ENCODE results near the gene GPAT2.
"Not testable (repeated sequence)": the region's sequence is repeated elsewhere in the genome, so short reads cannot be mapped to it uniquely, and the experiment has no call there.

Gene GPAT2

DNA sequence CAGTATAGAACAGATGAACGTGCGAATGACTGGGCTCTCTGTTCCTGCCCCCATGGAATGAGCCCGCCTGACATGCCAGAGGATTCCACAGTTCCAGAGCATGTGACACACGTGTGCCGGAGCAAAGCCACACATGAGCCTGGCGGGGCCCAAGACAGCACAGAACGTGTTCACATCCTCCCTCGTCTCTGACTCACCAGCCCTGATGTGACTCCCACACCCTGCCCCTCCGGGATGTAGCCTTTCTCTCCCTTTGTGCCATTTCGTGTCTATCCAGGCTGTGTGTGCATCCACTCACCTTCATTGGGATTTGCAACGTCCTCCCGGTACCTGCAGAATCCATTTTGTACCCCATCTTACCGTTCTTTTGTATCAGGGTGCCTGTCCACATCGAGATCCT lies 838 bp upstream of the GPAT2 start:
- DNase-seq; in situ Hi-C loops (cut with HindIII; ENCODE audit: low pct_ligation_motif_present, low pct_unique_long_range_greater_than_20kb, low sequenced_read_pairs): not testable (repeated sequence)

DNA sequence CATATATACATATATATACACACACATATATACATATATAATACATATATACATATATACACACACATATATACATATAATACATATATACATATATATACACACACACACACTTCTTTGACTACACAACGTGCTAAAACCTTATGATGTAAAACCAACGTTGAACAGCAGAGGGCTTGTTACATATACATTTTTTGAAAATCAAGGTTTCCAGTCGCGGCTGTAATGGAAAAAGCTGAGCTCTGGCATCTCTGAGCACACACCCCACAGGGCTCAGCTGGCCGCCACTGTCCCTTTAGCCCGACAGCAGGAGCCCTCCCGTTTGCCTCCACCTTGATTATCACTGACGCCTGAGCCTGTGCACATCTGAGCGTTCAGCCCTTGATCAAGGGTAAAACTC lies 719 bp downstream of the GPAT2 start:
- DNase-seq; in situ Hi-C loops (cut with HindIII; ENCODE audit: low pct_ligation_motif_present, low pct_unique_long_range_greater_than_20kb, low sequenced_read_pairs): not testable (repeated sequence)

DNA sequence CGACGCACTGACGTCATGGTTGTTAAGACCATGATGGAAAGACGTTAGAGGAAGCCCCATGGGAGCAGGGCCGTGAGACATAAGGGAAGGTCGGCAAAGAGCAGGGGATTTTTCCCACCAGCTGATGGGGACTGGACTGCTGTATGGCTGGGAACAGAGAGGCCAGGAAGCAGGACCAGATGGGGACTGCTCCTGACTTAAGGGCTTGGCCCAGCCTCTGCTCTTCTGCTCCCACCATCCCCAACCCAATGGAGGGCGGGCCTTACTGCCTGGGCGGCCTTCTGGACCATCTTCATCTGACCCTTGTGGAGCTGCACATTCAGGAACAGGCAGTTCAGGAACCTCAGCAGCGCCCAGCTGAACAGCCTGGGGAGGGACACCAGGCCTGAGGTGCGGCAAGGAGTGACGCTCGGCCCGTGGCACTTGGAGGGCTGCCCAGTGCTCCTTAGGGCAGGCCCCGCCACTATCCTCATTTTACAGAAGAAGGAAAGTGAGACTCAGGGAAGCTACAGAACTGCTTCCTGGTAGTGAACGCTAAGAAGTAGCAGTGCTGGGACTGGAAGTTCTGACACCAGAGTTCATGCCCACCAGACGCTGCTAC lies 6.9 kb downstream of the GPAT2 start:
- DNase-seq; in situ Hi-C loops (cut with HindIII; ENCODE audit: low pct_ligation_motif_present, low pct_unique_long_range_greater_than_20kb, low sequenced_read_pairs): not testable (repeated sequence)

DNA sequence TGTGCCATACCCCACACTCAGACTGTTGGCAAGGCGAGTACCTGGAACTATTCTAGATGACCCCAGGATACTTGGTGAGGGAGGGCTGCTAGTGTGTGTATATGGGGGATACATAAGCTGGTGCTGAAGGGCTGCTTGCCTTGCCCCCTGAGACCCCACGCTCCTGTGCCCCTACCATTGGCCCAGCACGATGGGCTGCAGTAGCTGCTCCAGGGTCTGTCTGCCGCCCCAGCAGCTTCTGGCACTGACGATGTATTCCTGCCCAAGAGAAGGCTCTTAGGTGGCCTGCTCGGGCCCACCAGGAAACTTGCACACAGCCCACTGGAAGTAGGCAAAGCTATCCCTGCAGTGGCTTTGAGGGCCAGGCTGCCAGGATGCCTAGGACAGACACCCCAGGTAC lies 9.0 kb downstream of the GPAT2 start:
- in situ Hi-C loops (cut with HindIII; ENCODE audit: low pct_ligation_motif_present, low pct_unique_long_range_greater_than_20kb, low sequenced_read_pairs); DNase-seq: not testable (repeated sequence)

DNA sequence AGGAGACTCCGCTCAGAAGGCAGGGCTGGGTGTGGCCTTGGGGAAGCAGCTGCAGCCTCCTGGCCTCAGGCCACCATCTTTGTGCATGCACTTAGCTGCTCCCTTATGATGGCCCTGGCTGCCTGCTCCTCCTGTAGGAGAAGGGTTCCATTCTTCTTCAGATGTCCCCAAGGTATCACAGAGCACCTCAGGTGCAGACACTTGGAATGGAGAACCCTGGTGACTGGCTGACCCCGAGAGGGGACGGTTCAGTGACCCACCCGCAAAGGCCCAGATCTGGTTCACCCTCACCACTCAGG lies 9.6 kb downstream of the GPAT2 start:
- in situ Hi-C loops (cut with HindIII; ENCODE audit: low pct_ligation_motif_present, low pct_unique_long_range_greater_than_20kb, low sequenced_read_pairs): no loop called here

DNA sequence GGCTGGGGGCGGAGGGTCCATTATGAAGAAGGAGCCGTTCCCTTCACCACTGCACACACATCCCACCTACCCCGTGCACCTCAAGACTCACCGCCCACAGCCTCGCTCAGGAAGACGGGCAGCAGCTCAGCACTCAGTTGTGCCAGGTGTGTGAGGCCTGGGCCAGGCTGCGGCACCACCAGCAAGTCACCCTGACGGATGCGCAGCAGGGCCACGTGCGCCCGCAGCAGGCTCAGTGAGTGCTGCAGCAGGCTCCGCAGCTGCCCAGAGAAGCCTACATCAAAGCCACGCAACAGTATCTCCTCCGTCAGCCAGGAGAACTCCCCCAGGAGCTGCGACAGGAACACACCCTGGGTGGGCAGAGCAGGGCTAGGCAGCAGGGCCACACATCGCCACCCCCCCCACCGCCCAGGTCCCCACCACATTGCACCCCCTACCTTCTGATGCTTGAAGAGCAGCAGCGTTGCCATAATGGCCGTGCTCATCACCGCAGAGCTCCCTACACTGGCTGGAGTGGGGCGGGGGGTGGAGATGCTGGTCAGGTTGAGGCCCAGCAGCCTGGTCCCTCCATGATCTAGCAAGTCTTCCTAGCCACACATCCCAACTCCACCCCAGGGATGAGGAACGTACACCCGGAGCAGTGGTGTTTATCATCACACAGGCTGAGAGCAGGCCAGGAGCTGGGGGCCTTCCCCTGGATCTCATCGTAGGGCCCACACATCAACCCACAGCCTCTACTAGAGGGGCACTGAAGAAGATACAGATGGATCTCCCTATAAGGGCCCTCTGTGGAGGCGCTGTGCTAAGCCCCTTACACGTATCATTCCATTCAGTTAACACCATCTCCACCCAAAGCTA lies 10.2 kb downstream of the GPAT2 start:
- in situ Hi-C loops (cut with HindIII; ENCODE audit: low pct_ligation_motif_present, low pct_unique_long_range_greater_than_20kb, low sequenced_read_pairs): no loop called here
- no peak for DNase-seq

More for the DNA sequence above, 9.6 kb downstream of the GPAT2 start:
- no peak for DNase-seq

DNA sequence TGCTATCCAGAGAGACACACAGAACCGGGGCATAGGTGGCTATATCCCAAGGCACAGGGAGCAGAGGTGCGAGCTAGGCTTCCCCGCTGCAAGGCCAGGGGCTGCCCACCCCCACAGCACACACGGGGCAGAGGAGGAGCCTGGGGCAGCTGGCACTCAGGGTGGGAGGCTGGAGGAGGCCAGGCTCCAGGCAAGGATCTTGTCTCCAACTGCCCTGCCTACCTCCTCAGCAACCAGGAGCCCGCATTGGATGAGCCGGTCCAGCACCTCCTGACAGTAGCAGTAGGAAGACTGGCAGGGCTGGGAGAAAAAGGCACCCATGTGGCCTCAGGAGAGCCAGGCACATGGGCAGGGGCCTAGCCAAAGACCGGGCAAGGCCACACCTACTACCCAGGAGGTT lies 11.0 kb downstream of the GPAT2 start:
- in situ Hi-C loops (cut with HindIII; ENCODE audit: low pct_ligation_motif_present, low pct_unique_long_range_greater_than_20kb, low sequenced_read_pairs); DNase-seq: not testable (repeated sequence)

DNA sequence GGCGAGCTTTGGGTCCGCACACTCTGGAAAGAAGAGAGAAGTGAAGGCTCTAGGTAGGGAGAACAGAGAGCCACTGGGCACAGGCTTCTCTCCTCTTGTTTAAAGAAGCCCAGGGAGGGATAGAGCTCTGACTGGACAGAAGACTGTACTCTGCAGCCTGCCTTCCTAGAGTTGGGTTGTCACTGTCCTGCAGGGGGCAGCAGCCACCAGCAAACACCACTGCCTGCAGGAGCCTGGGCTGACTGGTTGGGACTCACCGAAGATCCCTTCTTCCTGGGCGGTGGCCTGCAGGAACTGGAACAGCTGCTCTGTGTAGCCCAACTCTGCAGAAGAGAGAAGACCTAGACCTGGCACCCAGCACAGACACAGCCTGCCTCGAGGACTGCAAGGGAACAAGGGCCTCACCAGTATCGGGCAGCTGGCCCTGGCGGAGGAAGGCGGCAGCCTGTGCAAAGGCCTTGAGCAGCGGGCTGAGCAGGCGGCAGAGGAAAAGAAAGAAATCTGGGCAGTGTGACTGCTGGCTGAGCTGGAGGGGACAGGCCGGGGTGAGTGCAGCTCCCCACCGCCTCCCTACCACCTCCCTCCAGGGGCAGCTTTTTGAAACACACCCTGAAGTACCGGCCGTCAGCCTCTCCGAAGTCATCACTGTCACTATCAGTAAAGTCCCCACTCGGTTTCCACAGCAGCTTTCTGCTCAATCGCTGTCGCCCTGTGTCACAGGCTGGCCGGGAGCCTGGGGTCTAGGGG lies 11.8 kb downstream of the GPAT2 start:
- peak; percentile 75 for DNase-seq
- in situ Hi-C loops (cut with HindIII; ENCODE audit: low pct_ligation_motif_present, low pct_unique_long_range_greater_than_20kb, low sequenced_read_pairs): not testable (repeated sequence)

DNA sequence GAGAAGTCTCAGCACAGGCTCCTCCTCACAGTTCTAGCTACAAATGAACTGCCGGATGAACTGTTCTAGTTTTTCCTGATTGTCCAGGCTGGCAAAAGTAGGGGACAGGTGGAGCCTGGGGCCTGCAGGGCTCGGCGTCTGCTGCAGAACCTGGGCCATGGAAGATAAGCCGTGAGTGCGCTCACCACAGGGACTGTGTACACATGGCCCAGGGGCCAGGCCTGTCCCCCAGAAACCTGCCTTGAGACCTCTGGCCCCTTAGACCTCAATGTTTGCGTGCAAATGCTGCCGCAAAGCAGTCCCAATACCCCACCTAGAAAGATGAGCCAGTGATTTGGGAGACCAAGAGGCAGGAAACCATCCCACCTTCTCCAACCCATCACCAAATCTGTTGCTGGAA lies 12.6 kb downstream of the GPAT2 start:
- DNase-seq; in situ Hi-C loops (cut with HindIII; ENCODE audit: low pct_ligation_motif_present, low pct_unique_long_range_greater_than_20kb, low sequenced_read_pairs): not testable (repeated sequence)

DNA sequence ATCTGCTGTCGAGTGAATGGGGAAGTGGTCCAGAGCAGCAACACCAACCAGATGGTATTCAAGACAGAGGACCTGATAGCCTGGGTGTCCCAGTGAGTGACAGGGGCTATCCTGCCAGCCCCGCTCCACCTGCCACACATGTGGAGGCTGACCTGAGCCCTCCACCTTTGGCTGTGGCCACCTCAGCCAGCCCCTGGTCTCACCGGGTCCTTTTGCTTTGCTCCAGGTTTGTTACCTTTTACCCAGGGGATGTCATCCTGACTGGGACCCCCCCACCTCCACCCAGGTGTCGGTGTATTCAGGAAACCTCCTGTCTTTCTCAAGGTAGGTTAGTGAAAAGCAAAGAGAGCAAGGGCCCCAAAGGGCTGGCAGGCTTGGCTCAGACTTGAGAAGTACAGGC lies 13.6 kb downstream of the GPAT2 start:
- DNase-seq; in situ Hi-C loops (cut with HindIII; ENCODE audit: low pct_ligation_motif_present, low pct_unique_long_range_greater_than_20kb, low sequenced_read_pairs): not testable (repeated sequence)

DNA sequence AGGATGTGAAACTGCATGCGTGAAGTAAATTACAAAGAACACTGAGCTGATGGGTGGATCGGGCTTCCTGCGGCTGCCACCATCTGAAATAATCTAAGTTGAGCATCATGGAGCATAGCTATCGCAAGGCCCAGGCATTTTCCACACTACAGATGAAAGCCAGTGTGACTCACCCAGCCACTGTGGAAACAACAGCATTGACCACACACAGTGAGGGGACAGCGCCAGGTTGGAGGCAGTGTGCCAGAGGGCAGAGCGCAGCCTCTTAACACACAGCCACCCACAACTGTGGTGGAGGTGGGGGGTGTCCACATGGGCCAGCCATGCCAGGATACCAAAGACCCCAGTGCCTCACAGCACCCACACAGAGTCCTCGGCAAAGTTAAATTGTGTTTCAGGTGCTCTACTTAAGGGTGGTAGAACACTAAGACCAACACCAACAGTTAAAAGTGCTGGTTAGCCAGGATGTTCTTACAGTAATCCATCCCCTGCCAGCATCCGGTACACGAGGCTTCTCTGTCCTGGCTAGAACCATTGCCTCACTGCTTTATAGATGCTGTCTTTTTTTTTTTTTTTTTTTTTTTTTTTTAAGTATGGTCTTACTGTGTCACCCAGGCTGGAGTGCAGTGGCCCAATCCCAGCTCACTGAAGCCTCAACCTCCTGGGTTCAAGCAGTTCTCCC lies 14.7 kb downstream of the GPAT2 start:
- DNase-seq; in situ Hi-C loops (cut with HindIII; ENCODE audit: low pct_ligation_motif_present, low pct_unique_long_range_greater_than_20kb, low sequenced_read_pairs): not testable (repeated sequence)

DNA sequence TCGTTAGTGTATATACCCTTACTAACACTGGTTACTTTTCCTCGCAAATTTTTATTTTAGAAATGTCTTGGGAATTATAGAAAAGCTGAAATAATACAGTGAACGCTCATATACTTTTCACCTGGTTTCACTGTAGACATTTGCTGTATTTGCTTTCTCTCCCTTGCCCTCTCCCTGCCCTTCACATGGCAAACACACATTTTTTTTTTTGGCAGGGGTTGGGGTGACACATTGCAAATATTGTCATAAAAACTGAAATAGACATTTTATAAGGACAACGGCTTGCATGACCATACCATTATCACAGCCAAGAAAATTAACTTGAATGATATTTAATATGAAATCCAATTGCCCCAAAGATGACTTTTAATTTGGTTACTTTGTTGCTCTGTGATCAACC lies 18.4 kb downstream of the GPAT2 start:
- in situ Hi-C loops (cut with HindIII; ENCODE audit: low pct_ligation_motif_present, low pct_unique_long_range_greater_than_20kb, low sequenced_read_pairs); DNase-seq: not testable (repeated sequence)

DNA sequence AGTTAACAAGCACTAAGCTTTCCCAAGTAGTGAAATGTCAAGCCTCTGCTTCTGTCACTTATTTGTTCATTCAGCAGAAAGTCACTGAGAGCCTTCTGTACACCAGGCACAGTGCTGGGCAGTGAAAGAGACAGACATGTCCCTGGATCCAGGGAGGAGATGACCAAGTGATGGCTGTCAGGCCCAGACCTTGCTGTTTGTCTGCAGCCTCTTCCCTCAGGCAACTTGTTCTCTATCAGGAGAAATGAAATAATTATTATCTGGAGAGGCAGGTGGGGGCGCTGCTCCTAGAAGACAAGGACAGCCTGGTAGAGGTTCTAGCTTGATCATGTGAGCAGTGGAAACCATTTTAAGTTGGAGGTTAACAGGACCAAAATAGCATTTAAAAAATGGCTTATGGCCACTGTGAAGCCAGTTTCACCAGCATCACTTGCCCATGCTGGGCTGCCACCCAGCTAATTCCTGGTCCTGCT lies 21.9 kb downstream of the GPAT2 start:
- in situ Hi-C loops (cut with HindIII; ENCODE audit: low pct_ligation_motif_present, low pct_unique_long_range_greater_than_20kb, low sequenced_read_pairs); DNase-seq: not testable (repeated sequence)

DNA sequence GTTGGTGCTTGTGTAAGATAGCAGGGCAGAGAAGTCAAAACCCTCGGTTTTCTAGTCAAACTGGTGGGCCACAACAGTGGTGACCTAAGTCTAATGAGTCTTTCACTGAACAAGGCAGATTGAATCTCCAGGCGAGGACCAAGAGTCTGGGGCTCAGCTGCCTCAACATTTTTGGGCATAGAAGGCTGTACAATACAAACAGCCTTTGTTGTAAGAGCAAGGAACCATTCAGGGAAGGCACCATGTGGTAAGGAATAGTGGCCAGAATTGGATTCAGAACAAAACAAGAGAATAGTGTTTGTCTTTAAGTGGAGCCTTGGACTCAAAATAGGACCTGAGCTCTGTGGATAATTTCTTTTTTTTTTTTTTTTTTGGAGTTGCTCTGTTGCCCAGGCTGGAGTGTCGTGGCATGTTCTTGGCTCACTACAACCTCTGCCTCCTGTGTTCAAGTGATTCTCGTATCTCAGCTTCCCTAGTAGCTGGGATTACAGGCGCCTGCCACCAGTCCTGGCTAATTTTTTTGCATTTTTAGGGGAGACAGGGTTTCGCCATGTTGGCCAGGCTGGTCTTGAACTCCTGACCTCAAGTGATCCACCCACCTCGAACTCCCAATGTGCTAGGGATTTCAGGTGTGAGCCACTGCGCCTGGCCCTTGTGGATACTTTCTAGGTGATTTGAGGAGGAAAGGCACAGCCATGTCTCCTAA lies 22.5 kb downstream of the GPAT2 start:
- DNase-seq; in situ Hi-C loops (cut with HindIII; ENCODE audit: low pct_ligation_motif_present, low pct_unique_long_range_greater_than_20kb, low sequenced_read_pairs): not testable (repeated sequence)

DNA sequence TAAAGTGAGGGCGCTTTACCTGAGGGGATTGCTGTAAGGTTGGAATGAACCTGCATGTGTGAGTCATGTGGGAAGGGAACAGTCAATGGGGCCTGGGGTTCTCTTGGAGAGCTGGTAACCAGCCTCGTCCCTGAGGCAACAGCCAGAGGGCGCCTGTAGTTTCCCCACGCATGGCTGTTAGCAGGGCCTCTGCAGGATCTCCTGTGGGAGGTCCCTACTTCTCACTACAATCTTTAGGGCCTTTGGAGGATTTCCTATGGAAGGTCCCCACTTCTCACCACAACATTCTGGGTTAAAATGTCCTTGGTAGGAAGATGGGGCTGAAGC lies 23.6 kb downstream of the GPAT2 start:
- peak; percentile 48 for DNase-seq
- in situ Hi-C loops (cut with HindIII; ENCODE audit: low pct_ligation_motif_present, low pct_unique_long_range_greater_than_20kb, low sequenced_read_pairs): not testable (repeated sequence)

DNA sequence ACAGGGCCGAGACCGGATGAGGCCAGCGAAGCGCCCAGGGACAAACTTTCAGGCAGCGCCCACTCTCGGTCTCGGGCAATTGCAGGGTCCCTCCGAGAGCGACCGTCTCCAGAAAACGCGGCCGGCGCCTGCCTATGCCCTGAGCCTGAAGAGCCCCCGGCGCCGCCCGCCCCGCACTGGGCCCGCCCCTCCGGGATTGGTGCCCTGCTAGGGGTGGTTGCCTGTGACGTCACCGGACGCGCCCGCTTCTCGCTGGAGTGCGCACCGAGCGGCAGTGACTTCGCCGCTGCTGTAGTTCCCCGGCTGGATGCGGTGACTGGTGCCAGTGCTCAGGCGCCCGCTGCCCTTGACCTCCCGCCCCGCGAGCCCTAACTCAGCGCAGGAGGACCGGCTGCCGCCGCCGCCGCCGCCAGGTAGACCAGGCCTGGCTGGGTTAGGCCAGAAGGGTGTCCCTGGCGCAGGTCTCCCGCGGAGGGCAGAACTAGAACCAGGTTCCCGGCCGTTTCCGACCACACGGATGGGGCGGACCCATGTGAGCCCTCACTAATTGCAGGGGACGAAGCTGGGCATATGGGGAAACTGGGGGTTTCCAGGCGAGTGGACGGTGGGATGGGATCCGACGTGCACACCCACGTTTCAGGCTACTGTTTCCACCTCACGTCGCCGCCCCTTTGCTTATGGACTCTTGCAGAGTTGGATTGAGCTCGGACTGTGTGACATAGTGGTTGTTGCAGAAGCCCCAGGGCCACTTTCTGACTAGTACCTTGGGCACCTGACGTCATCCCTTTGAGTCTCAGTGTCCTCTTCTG lies 24.2 kb downstream of the GPAT2 start:
- in situ Hi-C loops (cut with HindIII; ENCODE audit: low pct_ligation_motif_present, low pct_unique_long_range_greater_than_20kb, low sequenced_read_pairs): not testable (repeated sequence)
- DNase-seq: peak; percentile 90

DNA sequence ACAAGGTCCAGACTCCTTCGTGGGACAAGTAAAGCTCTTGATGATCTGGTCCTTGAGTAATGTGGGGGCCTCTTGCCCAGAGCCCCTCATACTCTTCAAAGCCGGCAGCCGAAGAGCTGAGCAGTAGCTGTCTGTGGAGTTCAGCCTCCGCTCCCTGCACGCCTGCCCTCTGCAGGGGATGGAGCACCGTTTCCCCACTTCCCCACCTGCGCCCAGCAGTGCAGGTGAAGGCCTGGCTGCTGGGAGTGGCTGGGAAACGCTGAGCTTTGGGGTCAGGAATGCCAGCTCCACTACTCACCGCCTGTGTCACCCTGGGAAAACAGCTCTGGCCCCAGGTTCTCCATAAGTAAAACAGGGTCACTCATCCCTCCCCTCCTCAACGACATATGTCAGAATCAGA lies 24.9 kb downstream of the GPAT2 start:
- in situ Hi-C loops (cut with HindIII; ENCODE audit: low pct_ligation_motif_present, low pct_unique_long_range_greater_than_20kb, low sequenced_read_pairs): not testable (repeated sequence)

More for the DNA sequence above, 24.9 kb downstream of the GPAT2 start:
- not testable (repeated sequence) for DNase-seq
